Neutrophil (primary cell): ENCODE results near the gene ZBTB16.

ENCODE experiments used
- H3K27ac ChIP-seq: fragments of 200-600 bp; sonication (generic); 2 replicates; pipeline ENCODE4 v1.5.1; 2016; ENCODE audit warnings: mild to moderate bottlenecking, moderate library complexity
- H3K27me3 ChIP-seq: fragments of 200-600 bp; sonication (generic); 2 replicates; pipeline ENCODE4 v1.6.0; 2016; ENCODE audit warnings: mild to moderate bottlenecking
- H3K36me3 ChIP-seq: fragments of 200-600 bp; sonication (generic); 2 replicates; pipeline ENCODE4 v1.5.1; 2017
- H3K4me1 ChIP-seq, 2 experiments: fragments of 200-600 bp in 1 of 2; sonication (generic) in 1 of 2; 1 replicate in 1 of 2; 2 replicates in 1 of 2; pipeline versions ENCODE4 v1.5.1 to v1.6.1; 2013 to 2016; ENCODE audit warnings: low read depth in 1 of 2, low read length in 1 of 2, mild to moderate bottlenecking in 1 of 2, moderate library complexity in 1 of 2; ENCODE audit not compliant: control insufficient read depth in 1 of 2, insufficient read depth in 1 of 2
- H3K4me3 ChIP-seq, 2 experiments: fragments of 200-600 bp in 1 of 2; sonication (generic) in 1 of 2; 1 replicate in 1 of 2; 2 replicates in 1 of 2; pipeline ENCODE4 v1.5.1; 2013 to 2016; ENCODE audit warnings: low read depth in 1 of 2, low read length in 1 of 2, mild to moderate bottlenecking in 1 of 2, moderate library complexity in 1 of 2
- H3K9me3 ChIP-seq: fragments of 200-600 bp; sonication (generic); 2 replicates; pipeline ENCODE4 v1.5.1; 2016
- TF ChIP-seq, protein P1 (sequence below): fragments of 200-600 bp; sonication (generic); IDR thresholded peaks from 2 replicates; pipeline ENCODE4 v1.5.1; 2016; ENCODE audit warnings: antibody characterized with exemption

ZBTB16 gene

GRCh38 chr11:114283422-114283821, 223.9 kb downstream of the ZBTB16 start:
- Histone ChIP-seq H3K36me3 (no peaks in the 10 kb centered on the region), H3K27ac (no peak overlapping the region), H3K9me3 (no peaks in the 10 kb centered on the region), H3K27me3 (peaks cover 12% of the 10 kb centered on the region), H3K4me3 (no peak overlapping the region), H3K4me1 (peaks cover 0 to 7% of the 10 kb centered on the region in 2 experiments)
- TF ChIP-seq, protein P1, sequence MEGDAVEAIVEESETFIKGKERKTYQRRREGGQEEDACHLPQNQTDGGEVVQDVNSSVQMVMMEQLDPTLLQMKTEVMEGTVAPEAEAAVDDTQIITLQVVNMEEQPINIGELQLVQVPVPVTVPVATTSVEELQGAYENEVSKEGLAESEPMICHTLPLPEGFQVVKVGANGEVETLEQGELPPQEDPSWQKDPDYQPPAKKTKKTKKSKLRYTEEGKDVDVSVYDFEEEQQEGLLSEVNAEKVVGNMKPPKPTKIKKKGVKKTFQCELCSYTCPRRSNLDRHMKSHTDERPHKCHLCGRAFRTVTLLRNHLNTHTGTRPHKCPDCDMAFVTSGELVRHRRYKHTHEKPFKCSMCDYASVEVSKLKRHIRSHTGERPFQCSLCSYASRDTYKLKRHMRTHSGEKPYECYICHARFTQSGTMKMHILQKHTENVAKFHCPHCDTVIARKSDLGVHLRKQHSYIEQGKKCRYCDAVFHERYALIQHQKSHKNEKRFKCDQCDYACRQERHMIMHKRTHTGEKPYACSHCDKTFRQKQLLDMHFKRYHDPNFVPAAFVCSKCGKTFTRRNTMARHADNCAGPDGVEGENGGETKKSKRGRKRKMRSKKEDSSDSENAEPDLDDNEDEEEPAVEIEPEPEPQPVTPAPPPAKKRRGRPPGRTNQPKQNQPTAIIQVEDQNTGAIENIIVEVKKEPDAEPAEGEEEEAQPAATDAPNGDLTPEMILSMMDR, result no peak

DNA sequence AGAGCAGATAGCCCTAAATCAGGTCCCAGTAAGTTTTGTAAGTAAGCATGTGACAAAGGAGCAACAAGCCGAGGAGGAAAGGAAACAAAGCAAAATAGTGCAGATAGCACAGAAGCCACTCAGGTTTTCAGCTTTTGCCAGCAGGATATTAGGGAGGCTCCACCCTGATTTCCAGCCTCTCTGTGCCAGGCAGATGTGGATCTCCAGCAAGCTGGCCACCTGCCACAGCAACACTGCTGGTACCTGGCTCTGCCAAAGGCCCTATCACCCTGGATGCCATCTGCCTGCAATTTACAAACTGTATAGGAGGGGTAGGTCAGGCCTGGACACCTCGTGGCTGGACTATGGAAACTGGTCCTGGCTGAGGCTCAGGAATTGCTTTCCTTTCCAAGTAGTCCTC, 224.5 kb downstream of the ZBTB16 start:
- Histone ChIP-seq H3K27ac (no peak overlapping the region), H3K4me3 (no peak overlapping the region), H3K27me3 (peaks cover 7% of the 10 kb centered on the region), H3K4me1 (peaks cover 0 to 7% of the 10 kb centered on the region in 2 experiments), H3K36me3 (no peaks in the 10 kb centered on the region), H3K9me3 (no peaks in the 10 kb centered on the region)
- TF ChIP-seq, protein P1, result no peak

- Histone ChIP-seq H3K36me3 (no peaks in the 10 kb centered on the region), H3K27ac (no peak overlapping the region), H3K4me1 (peaks cover 0 to 7% of the 10 kb centered on the region in 2 experiments), H3K4me3 (no peak overlapping the region), H3K9me3 (no peaks in the 10 kb centered on the region), H3K27me3 (no peaks in the 10 kb centered on the region)
- TF ChIP-seq, protein P1, result no peak
Measured at GRCh38 chr11:114284914-114285313, 225.4 kb downstream of the ZBTB16 start.

GRCh38 chr11:114285599-114285998, 226.1 kb downstream of the ZBTB16 start:
- H3K36me3 ChIP-seq, result no peaks in the 10 kb centered on the region
- no peak overlapping the region for H3K4me3 ChIP-seq
- H3K27ac ChIP-seq, result no peak overlapping the region
- H3K4me1 ChIP-seq, result peaks cover 0 to 5% of the 10 kb centered on the region in 2 experiments
- TF ChIP-seq, protein P1, result no peak
- H3K9me3 ChIP-seq, result no peaks in the 10 kb centered on the region
- H3K27me3 ChIP-seq, result no peaks in the 10 kb centered on the region

DNA sequence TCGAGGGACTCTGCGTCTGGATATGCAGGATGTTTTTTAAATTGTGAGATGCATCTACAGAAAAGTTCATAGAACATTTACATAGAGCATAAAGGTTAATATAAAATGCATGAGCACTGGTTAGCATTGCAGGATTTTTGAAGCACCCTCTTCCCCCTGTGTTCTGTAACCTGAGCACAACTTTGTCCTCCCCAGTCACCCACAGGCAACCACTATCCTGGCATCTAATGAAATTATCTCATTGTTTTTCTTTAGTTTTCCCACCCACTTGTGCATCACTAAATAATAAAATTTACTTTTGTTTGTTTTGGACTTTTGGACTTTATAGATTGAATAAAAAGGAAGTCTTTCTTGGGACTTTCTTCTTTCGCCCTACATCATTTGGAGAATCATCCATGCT, 226.7 kb downstream of the ZBTB16 start:
- H3K4me3 ChIP-seq, result no peak overlapping the region
- no peaks in the 10 kb centered on the region for H3K9me3 ChIP-seq
- TF ChIP-seq, protein P1, result no peak
- H3K36me3 ChIP-seq, result no peaks in the 10 kb centered on the region
- no peak overlapping the region for H3K27ac ChIP-seq
- H3K4me1 ChIP-seq, result no peaks in the 10 kb centered on the region
- no peaks in the 10 kb centered on the region for H3K27me3 ChIP-seq

DNA sequence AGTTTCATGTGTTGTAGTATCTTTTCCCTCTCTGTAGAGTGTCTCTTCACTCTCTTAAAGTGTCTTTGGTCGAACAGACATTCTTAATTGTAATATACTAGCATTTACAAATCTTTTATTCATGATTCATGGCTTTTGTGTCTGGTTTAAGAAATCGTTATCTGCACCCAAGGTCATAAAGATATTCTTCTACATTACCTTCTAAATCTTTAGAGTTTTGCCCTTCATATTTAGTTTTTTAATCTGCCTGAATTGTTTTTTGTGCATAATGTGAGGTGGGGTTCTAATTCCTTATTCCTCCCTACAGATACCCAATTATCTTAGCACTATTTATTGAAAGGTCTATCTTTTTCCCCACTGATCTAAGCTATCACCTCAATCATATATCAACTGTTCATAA, 227.6 kb downstream of the ZBTB16 start:
- Histone ChIP-seq H3K4me1 (no peaks in the 10 kb centered on the region), H3K27me3 (no peaks in the 10 kb centered on the region), H3K27ac (no peak overlapping the region), H3K36me3 (no peaks in the 10 kb centered on the region), H3K4me3 (no peak overlapping the region), H3K9me3 (no peaks in the 10 kb centered on the region)
- TF ChIP-seq, protein P1, result no peak
